Dermis microvascular lymphatic vessel endothelial cell (primary cell): ENCODE results near the gene ZSCAN30. TPM values are rescaled to one million over a fixed set of nuclear protein-coding genes. Genes with fewer than 3 reads are reported as not detected.
"Not testable (repeated sequence)": the region's sequence is repeated elsewhere in the genome, so short reads cannot be mapped to it uniquely, and the experiment has no call there.

ENCODE experiments used
- DNase-seq, 2 donors: peaks; one replicate each; pipeline versions ENCODE4 v3.0.0 to v3.0.0-alpha.2; 2010; ENCODE audit warnings: low read depth in 2 of 2
- total RNA-seq: library from RNA; depleted of rRNA; stranded (reverse); fragments of >200 nt; gene quantifications from 2 replicates; pipeline ENCODE4 v1.2.1, GENCODE V29; 2014

Gene ZSCAN30
- total RNA-seq, 1 donor from 2014 or later, result 5.1 TPM

DNA sequence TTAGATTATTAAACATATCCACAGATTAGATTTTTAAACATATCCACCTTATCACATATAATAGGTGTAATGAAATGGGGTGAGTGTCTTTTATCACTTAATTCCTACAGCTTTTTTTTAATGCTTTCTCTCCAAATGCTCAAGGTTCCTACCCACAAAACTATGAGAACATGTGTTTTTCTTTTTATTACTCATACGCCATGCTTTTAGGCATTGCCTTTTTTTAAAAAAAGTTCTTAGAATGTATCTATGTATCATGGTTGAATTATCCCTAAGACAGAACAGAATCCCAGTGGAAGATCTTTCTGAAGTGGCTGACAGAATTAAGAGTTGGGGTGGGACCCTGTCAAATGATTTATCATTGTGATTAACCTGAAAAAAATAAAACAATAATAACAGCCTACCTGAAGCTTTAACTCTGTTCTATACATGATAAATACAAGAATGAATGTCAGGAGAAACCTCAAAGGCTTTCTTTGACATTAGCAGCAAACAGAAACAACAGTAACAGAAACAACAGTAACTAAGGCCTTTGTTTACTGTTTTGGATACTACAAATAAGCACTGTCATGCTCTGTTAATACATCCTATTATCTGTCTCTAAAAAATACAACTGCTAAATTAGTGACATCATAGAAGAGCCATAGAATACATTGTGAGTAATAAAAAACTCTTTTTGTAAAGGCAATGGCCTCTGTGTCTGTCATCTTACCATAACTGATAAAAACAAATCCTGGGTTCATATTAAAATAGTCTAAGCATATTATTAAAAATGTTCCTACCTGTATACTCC, 53.3 kb downstream of the ZSCAN30 start:
- DNase-seq, result no peak

DNA sequence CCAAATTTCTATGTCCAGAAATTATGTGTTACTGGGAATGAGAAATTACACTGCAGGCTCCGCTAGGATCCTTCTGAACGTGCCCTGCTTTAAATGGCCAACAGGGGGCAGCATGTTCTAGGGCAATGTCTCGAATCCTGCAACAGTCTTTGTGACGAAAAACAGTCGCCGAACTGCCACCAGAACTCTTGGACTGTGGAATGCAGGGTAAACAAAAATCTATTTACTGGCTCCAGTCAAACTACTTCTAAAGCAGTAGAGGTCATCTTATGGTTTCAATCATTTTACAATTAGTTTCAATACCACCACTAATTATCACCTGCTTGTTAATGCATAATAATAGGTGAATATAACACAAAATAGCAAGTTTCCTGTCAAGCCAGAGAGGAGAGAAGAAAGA, 59.0 kb downstream of the ZSCAN30 start:
- peak; percentile 69 to 81 for DNase-seq

- no peak for DNase-seq
Measured at GRCh38 chr18:35227254-35227653, 62.8 kb downstream of the ZSCAN30 start.

GRCh38 chr18:35223797-35224196, 66.2 kb downstream of the ZSCAN30 start:
- DNase-seq, result no peak

GRCh38 chr18:35220424-35220823, 69.6 kb downstream of the ZSCAN30 start:
- no peak for DNase-seq

DNA sequence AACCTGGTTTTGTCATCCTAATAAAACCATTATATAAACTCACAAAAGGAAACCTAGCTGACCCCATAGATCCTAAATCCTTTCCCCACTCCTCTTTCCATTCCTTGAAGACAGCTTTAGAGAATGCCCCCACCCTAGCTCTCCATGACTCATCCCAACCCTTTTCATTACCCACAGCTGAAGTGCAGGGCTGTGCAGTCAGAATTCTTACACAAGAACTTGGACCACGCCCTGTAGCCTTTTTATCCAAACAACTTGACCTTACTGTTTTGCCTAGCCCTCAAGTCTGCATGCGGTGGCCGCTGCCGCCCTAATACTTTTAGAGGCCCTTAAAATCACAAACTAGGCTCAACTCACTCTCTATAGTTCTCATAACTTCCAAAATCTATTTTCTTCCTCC, 70.7 kb downstream of the ZSCAN30 start:
- not testable (repeated sequence) for DNase-seq

DNA sequence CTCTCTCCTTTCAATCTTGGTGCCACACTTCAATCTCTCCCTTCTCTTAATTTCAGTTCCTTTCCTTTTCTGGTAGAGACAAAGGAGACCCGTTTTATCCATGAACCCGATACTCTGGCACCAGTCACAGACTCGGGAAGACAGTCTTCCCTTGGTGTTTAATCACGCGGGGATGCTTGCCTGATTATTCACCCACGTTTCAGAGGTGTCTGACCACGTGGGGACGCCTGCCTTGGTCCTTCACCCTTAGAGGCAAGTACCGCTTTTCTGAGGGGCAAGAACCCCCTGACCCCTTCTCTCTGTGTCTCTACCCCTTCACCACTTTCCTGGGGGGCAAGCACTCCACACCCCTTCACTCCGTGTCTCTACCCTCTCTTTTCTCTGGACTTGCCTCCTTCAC, 73.4 kb downstream of the ZSCAN30 start:
- DNase-seq, result not testable (repeated sequence)

- DNase-seq, result no peak
Measured at GRCh38 chr18:35215026-35215425, 75.0 kb downstream of the ZSCAN30 start.

DNA sequence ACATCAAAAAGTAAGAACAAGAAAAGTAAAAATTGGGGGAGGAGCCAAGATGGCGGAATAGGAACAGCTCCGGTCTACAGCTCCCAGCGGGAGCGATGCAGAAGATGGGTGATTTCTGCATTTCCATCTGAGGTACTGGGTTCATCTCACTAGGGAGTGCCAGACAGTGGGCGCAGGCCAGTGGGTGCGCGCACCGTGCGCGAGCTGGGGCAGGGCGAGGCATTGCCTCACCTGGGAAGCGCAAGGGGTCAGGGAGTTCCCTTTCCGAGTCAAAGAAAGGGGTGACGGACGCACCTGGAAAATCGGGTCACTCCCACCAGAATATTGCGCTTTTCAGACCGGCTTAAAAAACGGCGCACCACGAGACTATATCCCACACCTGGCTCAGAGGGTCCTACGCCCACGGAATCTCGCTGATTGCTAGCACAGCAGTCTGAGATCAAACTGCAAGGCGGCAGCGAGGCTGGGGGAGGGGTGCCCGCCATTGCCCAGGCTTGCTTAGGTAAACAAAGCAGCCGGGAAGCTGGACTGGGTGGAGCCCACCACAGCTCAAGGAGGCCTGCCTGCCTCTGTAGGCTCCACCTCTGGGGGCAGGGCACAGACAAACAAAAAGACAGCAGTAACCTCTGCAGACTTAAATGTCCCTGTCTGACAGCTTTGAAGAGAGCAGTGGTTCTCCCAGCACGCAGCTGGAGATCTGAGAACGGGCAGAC, 84.1 kb downstream of the ZSCAN30 start:
- DNase-seq, result not testable (repeated sequence)

GRCh38 chr18:35205199-35205712, 84.8 kb downstream of the ZSCAN30 start:
- DNase-seq, result no peak

- no peak for DNase-seq
Measured at GRCh38 chr18:35203067-35203466, 87.0 kb downstream of the ZSCAN30 start.

DNA sequence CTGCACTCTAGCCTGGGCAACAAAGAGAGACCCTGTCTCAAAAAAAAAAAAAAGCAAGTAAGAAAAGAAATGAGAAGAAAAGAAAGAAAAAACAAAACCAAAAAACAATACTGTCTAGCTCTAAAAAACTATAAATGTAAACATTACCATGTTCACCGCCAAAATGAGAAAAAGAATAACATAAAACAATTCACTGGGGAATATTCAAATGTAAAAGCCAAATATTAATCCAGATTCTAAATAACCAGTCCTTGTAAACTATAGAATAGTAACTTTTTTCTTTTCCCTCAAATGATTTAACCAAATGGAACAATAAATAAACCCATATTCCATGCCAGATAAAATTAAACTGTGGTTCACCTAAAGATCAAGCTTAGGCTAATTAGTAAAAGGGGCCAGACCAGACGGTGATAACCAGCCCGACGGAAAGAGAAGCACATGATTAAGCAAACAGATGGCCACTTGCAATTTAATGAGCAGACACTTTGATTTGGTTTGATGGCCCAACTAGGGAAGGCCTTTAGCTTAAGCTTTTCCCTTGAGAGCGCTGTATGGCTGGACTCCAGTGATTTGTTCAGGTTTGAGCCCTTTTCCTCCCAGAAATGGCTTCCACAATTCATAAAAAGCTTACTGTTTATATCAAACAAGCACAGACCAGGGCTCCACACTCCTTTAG, 88.6 kb downstream of the ZSCAN30 start:
- no peak for DNase-seq

Other genes with a start within 250 kb of the ZSCAN30 start
- 14.2 and 24.3 TPM in 2 replicates for gene MAPRE2, start 248.8 kb downstream of the ZSCAN30 start, total RNA-seq
- gene ZNF397, start 49.2 kb downstream of the ZSCAN30 start, total RNA-seq, result 4.7 and 8.1 TPM in 2 replicates
- gene ZNF24, start 54.2 kb upstream of the ZSCAN30 start, total RNA-seq, result 27.0 and 27.9 TPM in 2 replicates
- 0.51 and 0.63 TPM in 2 replicates for gene ZNF396, start 87.1 kb upstream of the ZSCAN30 start, total RNA-seq
- gene INO80C, start 207.7 kb upstream of the ZSCAN30 start, total RNA-seq, result 8.3 and 13.8 TPM in 2 replicates